Measurements from ENCODE around the gene HEG1.

GRCh38 chr3:125003369-125003853 is 52.4 kb downstream of the HEG1 start:
- TF ChIP-seq CTCF (IDR thresholded peaks at IDR 0.05) (no peak), POLR2A (IDR thresholded peaks at IDR 0.05) (no peak)
